Pulmonary artery endothelial cell (primary cell): ENCODE results near the gene IFITM2. TPM values are rescaled to one million over a fixed set of nuclear protein-coding genes. Genes with fewer than 3 reads are reported as not detected.
A peak's percentile ranks its signal among the peaks of the same experiment; 100 is the strongest.
"Not testable (repeated sequence)": the region's sequence is repeated elsewhere in the genome, so short reads cannot be mapped to it uniquely, and the experiment has no call there.

Experiments
- DNase-seq: peaks from one replicate; pipeline ENCODE4 v3.0.0-alpha.2; 2011; ENCODE audit warnings: low read depth, low spot score
- total RNA-seq: library from RNA; depleted of rRNA; stranded (reverse); fragments of >200 nt; gene quantifications from 2 replicates; pipeline ENCODE4 v1.2.3, GENCODE V29; 2014

Gene IFITM2
- total RNA-seq, 1 donor from 2014 or later: 32.9 TPM

- not testable (repeated sequence) for DNase-seq
Observed at GRCh38 chr11:324593-325517, 17.2 kb downstream of the IFITM2 start.

- DNase-seq: no peak
Observed at GRCh38 chr11:325796-326591, 18.4 kb downstream of the IFITM2 start.

GRCh38 chr11:326592-326841 lies 18.9 kb downstream of the IFITM2 start:
- DNase-seq: no peak

- DNase-seq: peak; percentile 60
Observed at GRCh38 chr11:326842-327580, 19.4 kb downstream of the IFITM2 start.

- DNase-seq: no peak
Observed at GRCh38 chr11:327581-327923, 19.9 kb downstream of the IFITM2 start.

- no peak for DNase-seq
Observed at GRCh38 chr11:328012-328411, 20.4 kb downstream of the IFITM2 start.

GRCh38 chr11:328516-329100 lies 21.0 kb downstream of the IFITM2 start:
- not testable (repeated sequence) for DNase-seq

GRCh38 chr11:329886-330253 lies 22.3 kb downstream of the IFITM2 start:
- DNase-seq: no peak

GRCh38 chr11:330307-330693 lies 22.7 kb downstream of the IFITM2 start:
- no peak for DNase-seq

GRCh38 chr11:330694-331357 lies 23.2 kb downstream of the IFITM2 start:
- no peak for DNase-seq

- DNase-seq: no peak
Observed at GRCh38 chr11:331358-332060, 23.9 kb downstream of the IFITM2 start.

- no peak for DNase-seq
Observed at GRCh38 chr11:332651-333480, 25.2 kb downstream of the IFITM2 start.

- DNase-seq: not testable (repeated sequence)
Observed at GRCh38 chr11:333616-334263, 26.1 kb downstream of the IFITM2 start.

GRCh38 chr11:334264-334994 lies 26.8 kb downstream of the IFITM2 start:
- DNase-seq: no peak

GRCh38 chr11:335779-336658 lies 28.4 kb downstream of the IFITM2 start:
- no peak for DNase-seq

GRCh38 chr11:336659-337198 lies 29.1 kb downstream of the IFITM2 start:
- no peak for DNase-seq

GRCh38 chr11:337711-338110 lies 30.1 kb downstream of the IFITM2 start:
- no peak for DNase-seq
